Activated CD8-positive, alpha-beta T cell treated with anti-CD3 and anti-CD28 coated beads for 36 hours (primary cell): ENCODE data around the gene CABLES2. TPM values are rescaled to one million over a fixed set of nuclear protein-coding genes. Genes with fewer than 3 reads are reported as not detected.

Experiments
- ATAC-seq: fragments of 200-7000 bp; cut with Tn5 transposase; one replicate; pipeline ENCODE4 v1.10.0; 2021; ENCODE audit warnings: mild to moderate bottlenecking, moderate library complexity
- CTCF ChIA-PET: fragments of 350-600 bp; sonication (Branson Sonifier 250); formaldehyde crosslinking; loops from one replicate; lab custom pipeline; 2021; ENCODE audit warnings: antibody characterized with exemption; lab: Charles Lee
- POLR2A ChIA-PET: fragments of 350-600 bp; sonication (Branson Sonifier 250); formaldehyde crosslinking; loops from one replicate; lab custom pipeline; 2021; ENCODE audit warnings: antibody characterized with exemption; lab: Charles Lee
- DNase-seq: peaks from one replicate; pipeline ENCODE4 v3.0.0-alpha.2; 2020
- H3K27ac Mint-ChIP-seq: one replicate; pipeline ENCODE4 v1.8.0; 2021; ENCODE audit warnings: mild to moderate bottlenecking, mixed read lengths
- H3K27me3 Mint-ChIP-seq: one replicate; pipeline ENCODE4 v1.8.0; 2021; ENCODE audit warnings: mixed read lengths
- H3K36me3 Mint-ChIP-seq: one replicate; pipeline ENCODE4 v1.8.0; 2021; ENCODE audit warnings: low read depth, mixed read lengths
- H3K4me1 Mint-ChIP-seq: one replicate; pipeline ENCODE4 v1.8.0; 2021; ENCODE audit warnings: low read depth, mixed read lengths
- H3K4me3 Mint-ChIP-seq: one replicate; pipeline ENCODE4 v1.8.0; 2021; ENCODE audit warnings: mild to moderate bottlenecking, moderate library complexity, mixed read lengths
- H3K9me3 Mint-ChIP-seq: one replicate; pipeline ENCODE4 v1.8.0; 2021; ENCODE audit warnings: mixed read lengths
- CTCF ChIP-seq: fragments of 200-600 bp; IDR thresholded peaks from one replicate; pipeline ENCODE4 v1.8.0; 2022; ENCODE audit warnings: antibody characterized with exemption, mild to moderate bottlenecking
- intact Hi-C: fragments of 100-400 bp; cut with micrococcal nuclease; formaldehyde crosslinking; loops from one replicate; pipeline ENCODE4 v1.10.0; 2022
- total RNA-seq, 2 experiments: library from RNA; stranded (reverse); gene quantifications; one replicate each; pipeline ENCODE4 v1.2.3, GENCODE V29; 2021

The CABLES2 gene
- total RNA-seq, 2 experiments from 2014 or later, result 3.2 to 4.5 TPM

DNA sequence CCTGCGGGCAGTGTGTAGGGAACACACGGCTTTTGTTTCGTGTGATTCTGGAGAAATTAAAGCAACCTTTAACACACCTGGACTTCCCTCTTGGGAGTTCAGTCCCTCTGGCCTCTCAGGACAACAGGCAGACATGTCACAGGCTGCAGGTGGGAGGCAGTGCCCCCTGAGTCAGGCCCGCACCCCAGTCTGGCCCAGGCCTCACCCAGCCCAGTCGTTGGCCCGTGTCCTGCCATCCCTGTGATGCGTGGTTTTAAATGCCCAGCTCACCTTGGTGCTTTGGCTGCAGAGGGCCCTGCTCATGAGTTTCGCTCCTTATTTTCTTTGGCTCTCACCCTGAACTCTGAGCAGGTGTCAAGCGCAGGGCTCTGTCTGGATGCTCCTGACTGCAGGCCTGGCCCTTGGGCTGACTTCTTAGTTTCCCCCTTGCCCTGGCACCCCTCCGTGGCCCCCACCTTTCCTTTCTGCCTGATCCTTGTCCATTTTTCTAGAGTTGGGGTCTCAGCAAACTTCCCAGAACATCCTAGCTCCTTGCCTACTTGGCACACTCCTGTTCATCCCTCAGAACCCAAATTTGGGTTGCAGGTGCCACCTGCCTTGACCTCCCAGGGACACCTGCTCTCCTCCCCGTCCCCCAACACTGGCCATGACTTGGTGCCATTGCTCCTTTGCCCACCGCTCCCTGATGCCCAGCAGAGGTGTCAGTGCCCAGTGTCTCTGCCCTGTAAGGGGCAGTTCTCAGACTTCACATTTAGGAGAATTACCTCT is 2.2 kb upstream of the CABLES2 start:
- ChIA-PET POLR2A (interaction anchor here (2.2 kb wide), 1 partner anchor 18 kb away, joined by 6 read pairs; no protein-coding TSS in a partner anchor), CTCF (interaction anchor here (0.7 to 2.4 kb wide), 8 partner anchors 20 to 382 kb away, joined by 3 to 14 read pairs (median 4); partner anchors contain the start of gene SLCO4A1)
- no peaks in the 10 kb centered on the region for H3K9me3 Mint-ChIP-seq
- no peak for TF ChIP-seq CTCF
- no peaks in the 10 kb centered on the region for H3K27me3 Mint-ChIP-seq
- H3K4me1 Mint-ChIP-seq, result peaks cover 16% of the 10 kb centered on the region
- intact Hi-C loops, result no loop called here
- ATAC-seq (no peak), DNase-seq (no peak)
- H3K27ac Mint-ChIP-seq, result no peak overlapping the region
- no peak overlapping the region for H3K4me3 Mint-ChIP-seq
- H3K36me3 Mint-ChIP-seq, result no peaks in the 10 kb centered on the region

- no peak for ATAC-seq
- intact Hi-C loops, result no loop called here
- Mint-ChIP-seq H3K27me3 (no peaks in the 10 kb centered on the region), H3K27ac (no peak overlapping the region), H3K9me3 (no peaks in the 10 kb centered on the region), H3K4me1 (peaks cover 19% of the 10 kb centered on the region), H3K36me3 (no peaks in the 10 kb centered on the region), H3K4me3 (no peak overlapping the region)
- TF ChIP-seq CTCF, result no peak
- CTCF ChIA-PET, result interaction anchor here (0.7 to 2.4 kb wide), 4 partner anchors 20 to 383 kb away, joined by 3 to 14 read pairs (median 6); no protein-coding TSS in a partner anchor
- DNase-seq, result no peak
- POLR2A ChIA-PET, result interaction anchor here (2.2 kb wide), 1 partner anchor 18 kb away, joined by 6 read pairs; no protein-coding TSS in a partner anchor
Measured at GRCh38 chr20:62408640-62409039, 1.6 kb upstream of the CABLES2 start.

DNA sequence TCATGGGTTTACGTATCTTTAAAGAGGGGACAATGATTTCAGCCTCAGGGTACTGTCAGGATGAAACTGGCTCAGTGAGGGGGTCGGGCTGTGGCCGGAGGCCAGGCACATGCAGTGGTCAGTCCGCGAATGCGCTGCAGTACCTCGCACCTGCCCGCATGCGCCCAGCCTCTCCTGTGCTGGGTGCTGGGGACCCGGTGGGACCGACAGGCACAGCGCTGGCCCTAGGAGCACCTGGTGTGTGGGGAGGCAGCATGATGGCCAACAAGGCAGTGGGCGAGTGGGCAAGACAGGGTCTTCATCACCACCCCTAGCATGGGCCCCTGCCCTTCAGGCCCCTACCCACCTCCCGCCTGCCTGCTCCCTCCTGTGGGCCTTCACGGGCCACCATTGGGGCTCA is 970 bp upstream of the CABLES2 start:
- Mint-ChIP-seq H3K4me3 (peak overlapping the region; percentile 75), H3K4me1 (peaks cover 19% of the 10 kb centered on the region), H3K27ac (peak overlapping the region; percentile 86), H3K9me3 (no peaks in the 10 kb centered on the region), H3K36me3 (no peaks in the 10 kb centered on the region), H3K27me3 (no peaks in the 10 kb centered on the region)
- no peak for TF ChIP-seq CTCF
- ChIA-PET CTCF (interaction anchor here (0.7 kb wide), 1 partner anchor 106 kb away, joined by 3 read pairs; no protein-coding TSS in a partner anchor), POLR2A (interaction anchor here (0.6 to 2.2 kb wide), 3 partner anchors 17 to 394 kb away, joined by 3 to 6 read pairs (median 3); no protein-coding TSS in a partner anchor)
- DNase-seq, result no peak
- intact Hi-C loops, result no loop called here
- ATAC-seq, result no peak

DNA sequence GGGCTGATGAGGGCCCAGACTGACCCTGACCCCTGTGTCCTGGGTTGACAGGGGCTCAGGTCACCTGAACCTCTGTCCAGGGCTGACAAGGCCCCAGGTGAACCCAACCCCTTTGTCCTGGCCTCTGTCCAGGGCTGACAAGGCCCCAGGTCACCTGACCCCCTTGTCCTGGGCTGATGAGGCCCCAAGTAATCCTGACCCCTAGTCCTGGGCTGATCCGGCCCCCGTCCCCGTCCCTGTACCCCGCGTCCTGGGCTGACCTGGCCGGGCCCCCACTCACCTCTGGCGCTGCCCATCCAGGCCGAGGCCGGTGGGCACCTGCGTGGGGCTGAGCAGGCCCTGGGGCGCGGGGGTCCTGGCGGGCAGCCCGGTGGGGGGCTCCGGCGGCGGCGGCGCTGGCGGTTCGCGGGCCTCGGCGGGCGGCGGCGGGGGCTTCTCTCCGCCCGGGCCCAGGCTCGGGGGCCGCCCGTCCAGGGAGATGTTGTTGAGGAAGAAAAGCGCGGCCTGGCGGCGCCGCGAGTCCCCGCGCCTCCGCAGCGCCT is 379 bp downstream of the CABLES2 start:
- POLR2A ChIA-PET, result interaction anchor here (1.1 kb wide), 1 partner anchor 18 kb away, joined by 3 read pairs; no protein-coding TSS in a partner anchor
- no peaks in the 10 kb centered on the region for H3K36me3 Mint-ChIP-seq
- no peak overlapping the region for H3K27ac Mint-ChIP-seq
- no peaks in the 10 kb centered on the region for H3K9me3 Mint-ChIP-seq
- no peak for TF ChIP-seq CTCF
- intact Hi-C loops, result no loop called here
- peak overlapping the region; percentile 71 for H3K4me3 Mint-ChIP-seq
- DNase-seq, result no peak
- CTCF ChIA-PET, result no interaction called here
- H3K27me3 Mint-ChIP-seq, result no peaks in the 10 kb centered on the region
- ATAC-seq, result peak; percentile 0
- H3K4me1 Mint-ChIP-seq, result peaks cover 19% of the 10 kb centered on the region
